Nephron progenitor cell (in vitro differentiated cells): ENCODE data around the gene BCKDK.

Experiments used
- DNase-seq: peaks from one replicate; pipeline ENCODE4 v3.0.0; 2021
- H3K27ac Mint-ChIP-seq: 2 replicates; pipeline ENCODE4 v1.8.0; 2021; ENCODE audit warnings: mild to moderate bottlenecking, moderate library complexity, mixed read lengths
- H3K27me3 Mint-ChIP-seq: 2 replicates; pipeline ENCODE4 v1.8.0; 2021; ENCODE audit warnings: mild to moderate bottlenecking, low read depth, mixed read lengths; ENCODE audit not compliant: poor library complexity
- H3K36me3 Mint-ChIP-seq: 2 replicates; pipeline ENCODE4 v1.8.0; 2021; ENCODE audit warnings: low read depth, mixed read lengths
- H3K4me1 Mint-ChIP-seq: 2 replicates; pipeline ENCODE4 v1.8.0; 2021; ENCODE audit warnings: mixed read lengths
- H3K4me3 Mint-ChIP-seq: 2 replicates; pipeline ENCODE4 v1.8.0; 2021; ENCODE audit warnings: mild to moderate bottlenecking, moderate library complexity, mixed read lengths
- H3K9me3 Mint-ChIP-seq: 2 replicates; pipeline ENCODE4 v1.8.0; 2021; ENCODE audit warnings: mild to moderate bottlenecking, moderate library complexity, mixed read lengths
- TF ChIP-seq, protein P1 (sequence below): fragments of 200-600 bp; sonication (generic); IDR thresholded peaks from 2 replicates; pipeline ENCODE4 v1.5.0; 2021; ENCODE audit warnings: antibody characterized with exemption

The BCKDK gene

DNA sequence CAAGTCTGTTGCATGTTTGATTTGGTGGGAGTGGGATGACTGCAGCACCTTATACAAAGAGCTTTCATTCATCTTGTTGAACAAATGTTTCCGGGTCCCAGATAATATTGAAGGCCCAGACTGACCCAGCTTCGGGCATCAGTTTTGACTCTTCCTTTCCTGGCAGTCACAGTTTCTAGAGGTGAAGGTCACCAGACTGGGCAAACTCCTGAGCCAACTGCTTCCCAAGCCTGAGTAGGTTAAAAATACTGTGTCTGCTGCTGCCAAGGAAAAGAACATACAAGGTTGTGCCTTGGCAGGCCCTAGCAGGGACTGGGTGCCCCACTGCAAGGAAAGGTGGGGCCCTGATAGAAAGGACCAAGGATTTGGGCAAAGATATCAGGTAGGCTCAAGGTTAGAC lies 4.5 kb downstream of the BCKDK start:
- DNase-seq, result no peak
- Mint-ChIP-seq H3K4me3 (no peak overlapping the region), H3K9me3 (no peaks in the 10 kb centered on the region), H3K27ac (no peak overlapping the region), H3K4me1 (peaks cover 14% of the 10 kb centered on the region), H3K36me3 (peaks cover 16% of the 10 kb centered on the region), H3K27me3 (peaks cover 3% of the 10 kb centered on the region)
- TF ChIP-seq, protein P1, sequence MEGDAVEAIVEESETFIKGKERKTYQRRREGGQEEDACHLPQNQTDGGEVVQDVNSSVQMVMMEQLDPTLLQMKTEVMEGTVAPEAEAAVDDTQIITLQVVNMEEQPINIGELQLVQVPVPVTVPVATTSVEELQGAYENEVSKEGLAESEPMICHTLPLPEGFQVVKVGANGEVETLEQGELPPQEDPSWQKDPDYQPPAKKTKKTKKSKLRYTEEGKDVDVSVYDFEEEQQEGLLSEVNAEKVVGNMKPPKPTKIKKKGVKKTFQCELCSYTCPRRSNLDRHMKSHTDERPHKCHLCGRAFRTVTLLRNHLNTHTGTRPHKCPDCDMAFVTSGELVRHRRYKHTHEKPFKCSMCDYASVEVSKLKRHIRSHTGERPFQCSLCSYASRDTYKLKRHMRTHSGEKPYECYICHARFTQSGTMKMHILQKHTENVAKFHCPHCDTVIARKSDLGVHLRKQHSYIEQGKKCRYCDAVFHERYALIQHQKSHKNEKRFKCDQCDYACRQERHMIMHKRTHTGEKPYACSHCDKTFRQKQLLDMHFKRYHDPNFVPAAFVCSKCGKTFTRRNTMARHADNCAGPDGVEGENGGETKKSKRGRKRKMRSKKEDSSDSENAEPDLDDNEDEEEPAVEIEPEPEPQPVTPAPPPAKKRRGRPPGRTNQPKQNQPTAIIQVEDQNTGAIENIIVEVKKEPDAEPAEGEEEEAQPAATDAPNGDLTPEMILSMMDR, result no peak

DNA sequence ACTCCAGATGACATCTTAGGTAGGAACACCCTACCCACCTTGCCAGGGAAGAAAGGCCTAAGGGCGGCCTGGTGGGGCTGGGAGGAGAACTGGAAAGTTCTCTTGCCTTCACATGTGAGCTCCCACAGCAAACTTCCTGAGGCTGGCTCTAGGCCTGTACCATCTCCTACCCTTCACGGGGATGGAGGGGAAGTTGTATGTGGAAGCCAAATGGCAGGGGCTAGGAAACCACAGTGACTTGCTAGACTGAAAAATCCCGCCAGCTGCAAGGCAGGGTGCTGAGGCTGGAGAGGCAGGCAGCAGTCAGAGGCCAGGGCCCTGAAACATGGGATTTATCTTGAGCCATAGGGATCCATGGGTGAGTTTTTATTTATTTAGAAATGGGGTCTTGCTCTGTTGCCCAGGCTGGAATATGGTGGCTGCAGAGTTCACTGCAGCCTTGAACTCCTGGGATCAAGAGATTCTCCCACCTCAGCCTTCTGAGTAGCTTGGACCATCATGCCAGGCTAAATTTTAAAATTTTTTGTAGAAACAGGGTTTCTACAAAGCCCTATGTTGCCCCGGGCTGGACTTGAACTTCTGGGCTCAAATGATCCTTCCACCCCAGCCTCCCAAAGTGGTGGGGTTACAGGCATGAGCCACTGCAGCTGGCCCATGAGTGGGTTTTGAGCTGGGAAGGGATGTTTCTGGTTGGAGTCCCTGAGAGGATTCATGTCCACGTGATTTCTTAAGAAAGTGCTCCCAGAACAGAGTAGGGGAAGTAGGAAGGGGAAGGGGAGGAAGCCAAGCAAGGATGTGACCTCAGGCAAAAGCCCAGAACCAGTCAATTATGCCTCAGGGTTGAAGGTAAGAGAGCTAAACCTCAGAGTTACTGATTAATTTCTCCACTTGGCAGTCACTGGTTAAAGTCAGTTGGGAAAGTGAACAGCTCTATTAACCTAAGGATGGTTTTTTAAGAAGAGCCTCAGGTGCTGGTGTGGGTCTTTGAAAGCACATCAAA lies 5.2 kb downstream of the BCKDK start:
- DNase-seq, result no peak

DNA sequence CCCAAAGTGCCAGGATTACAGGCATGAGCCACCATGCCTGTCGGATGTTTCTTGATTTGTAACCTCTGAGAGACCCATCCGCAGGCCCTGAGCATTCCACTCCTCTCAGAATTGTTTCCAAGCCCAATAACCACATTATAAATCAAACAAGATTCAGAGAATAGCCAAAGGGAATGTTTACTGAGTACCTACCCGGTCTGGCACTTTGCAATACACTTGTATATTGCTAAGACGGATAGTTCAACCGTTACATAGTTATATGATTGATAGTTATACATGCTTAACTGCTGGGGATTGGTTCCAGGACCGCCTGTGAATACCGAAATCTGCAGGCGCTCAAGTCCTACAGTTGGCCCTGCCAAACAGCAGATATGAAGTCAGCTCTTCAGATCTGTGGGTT lies 6.3 kb downstream of the BCKDK start:
- Mint-ChIP-seq H3K36me3 (peaks cover 16% of the 10 kb centered on the region), H3K27me3 (peaks cover 2% of the 10 kb centered on the region), H3K27ac (peak overlapping the region; percentile 92), H3K4me1 (peaks cover 19% of the 10 kb centered on the region), H3K9me3 (no peaks in the 10 kb centered on the region), H3K4me3 (no peak overlapping the region)
- TF ChIP-seq, protein P1, result no peak
- DNase-seq, result no peak

More for the DNA sequence above, 5.2 kb downstream of the BCKDK start:
- TF ChIP-seq, protein P1, result no peak
- peaks cover 16% of the 10 kb centered on the region for H3K4me1 Mint-ChIP-seq
- no peak overlapping the region for H3K4me3 Mint-ChIP-seq
- H3K9me3 Mint-ChIP-seq, result no peaks in the 10 kb centered on the region
- peaks cover 16% of the 10 kb centered on the region for H3K36me3 Mint-ChIP-seq
- no peak overlapping the region for H3K27ac Mint-ChIP-seq
- H3K27me3 Mint-ChIP-seq, result peaks cover 3% of the 10 kb centered on the region

DNA sequence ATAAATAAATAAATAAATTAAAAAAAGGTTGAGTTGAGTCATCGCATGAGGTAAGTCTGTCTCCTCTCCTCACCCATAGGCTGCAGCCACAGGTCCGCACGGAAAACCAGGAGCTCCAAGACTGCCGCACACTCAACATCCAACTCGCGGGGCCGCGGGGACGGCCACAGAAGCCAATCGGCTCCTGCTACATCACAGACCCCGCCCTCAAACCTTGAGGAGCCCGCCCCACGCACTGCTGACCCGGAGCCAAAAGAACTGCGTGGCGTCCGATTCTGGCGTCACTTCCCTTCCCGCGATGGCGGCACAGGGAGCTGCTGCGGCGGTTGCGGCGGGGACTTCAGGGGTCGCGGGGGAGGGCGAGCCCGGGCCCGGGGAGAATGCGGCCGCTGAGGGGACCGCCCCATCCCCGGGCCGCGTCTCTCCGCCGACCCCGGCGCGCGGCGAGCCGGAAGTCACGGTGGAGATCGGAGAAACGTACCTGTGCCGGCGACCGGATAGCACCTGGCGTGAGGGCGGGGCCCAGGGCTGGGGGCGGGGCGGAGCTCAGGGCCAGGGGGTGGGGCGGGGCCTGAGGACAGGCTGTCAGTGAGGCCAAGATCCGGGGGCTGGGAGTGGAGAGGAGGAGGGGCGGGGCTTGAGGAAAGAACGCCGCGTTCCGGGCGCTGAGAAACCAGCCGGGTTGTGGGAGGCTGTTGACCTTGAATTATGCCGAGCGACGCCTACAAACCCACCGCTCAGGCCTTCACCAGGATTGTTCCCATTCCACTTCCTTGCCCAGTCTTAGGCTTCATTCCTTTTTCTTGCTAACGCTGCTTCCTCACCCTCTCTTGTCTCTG lies 9.4 kb downstream of the BCKDK start, which contains the start of gene KAT8:
TSS of gene KAT8 (plus strand) at position 281 of the 839 bp plus-strand sequence. CDS start at position 299, 18 bp downstream.
- H3K9me3 Mint-ChIP-seq, result no peaks in the 10 kb centered on the region
- H3K4me3 Mint-ChIP-seq, result peak within 1 kb of the TSS; percentile 91

More for the DNA sequence above, 9.4 kb downstream of the BCKDK start, which contains the start of gene KAT8:
- peaks cover 29% of the 10 kb centered on the region for H3K36me3 Mint-ChIP-seq
- H3K27me3 Mint-ChIP-seq, result no peaks in the 10 kb centered on the region
- peak within 1 kb of the TSS; percentile 95 for H3K27ac Mint-ChIP-seq
- DNase-seq, result peak; percentile 97
- peaks cover 13% of the 10 kb centered on the region for H3K4me1 Mint-ChIP-seq
- TF ChIP-seq, protein P1, result no peak
